HG03378 (cell line): Measurements from ENCODE around the gene TXNRD2.

ENCODE experiments used
- ATAC-seq: cut with Tn5 transposase; IDR thresholded peaks from one replicate; pipeline ENCODE4 v1.9.1; 2021; ENCODE audit warnings: mild to moderate bottlenecking, moderate library complexity; ENCODE audit not compliant: unreplicated experiment

TXNRD2 gene

DNA sequence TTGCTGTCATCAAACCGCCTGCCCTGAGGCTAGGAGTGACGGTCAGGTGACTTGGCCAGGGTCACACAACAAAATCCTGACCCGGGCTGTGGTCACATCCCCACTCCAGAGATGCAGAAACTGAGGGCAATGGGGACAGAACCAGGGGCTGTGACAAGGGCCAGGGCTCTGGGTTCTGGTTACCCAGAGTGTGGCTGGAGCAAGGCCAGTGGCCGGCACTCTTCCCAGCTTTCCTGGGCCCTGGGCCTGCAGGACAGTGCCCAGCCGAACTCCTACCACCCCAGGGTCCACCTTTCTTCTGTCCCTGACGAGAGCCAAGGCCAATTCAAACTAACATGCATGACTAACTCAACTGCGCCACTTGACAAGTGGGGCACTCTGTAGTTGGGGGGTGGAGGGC is 39.1 kb upstream of the TXNRD2 start:
- no peak for ATAC-seq

DNA sequence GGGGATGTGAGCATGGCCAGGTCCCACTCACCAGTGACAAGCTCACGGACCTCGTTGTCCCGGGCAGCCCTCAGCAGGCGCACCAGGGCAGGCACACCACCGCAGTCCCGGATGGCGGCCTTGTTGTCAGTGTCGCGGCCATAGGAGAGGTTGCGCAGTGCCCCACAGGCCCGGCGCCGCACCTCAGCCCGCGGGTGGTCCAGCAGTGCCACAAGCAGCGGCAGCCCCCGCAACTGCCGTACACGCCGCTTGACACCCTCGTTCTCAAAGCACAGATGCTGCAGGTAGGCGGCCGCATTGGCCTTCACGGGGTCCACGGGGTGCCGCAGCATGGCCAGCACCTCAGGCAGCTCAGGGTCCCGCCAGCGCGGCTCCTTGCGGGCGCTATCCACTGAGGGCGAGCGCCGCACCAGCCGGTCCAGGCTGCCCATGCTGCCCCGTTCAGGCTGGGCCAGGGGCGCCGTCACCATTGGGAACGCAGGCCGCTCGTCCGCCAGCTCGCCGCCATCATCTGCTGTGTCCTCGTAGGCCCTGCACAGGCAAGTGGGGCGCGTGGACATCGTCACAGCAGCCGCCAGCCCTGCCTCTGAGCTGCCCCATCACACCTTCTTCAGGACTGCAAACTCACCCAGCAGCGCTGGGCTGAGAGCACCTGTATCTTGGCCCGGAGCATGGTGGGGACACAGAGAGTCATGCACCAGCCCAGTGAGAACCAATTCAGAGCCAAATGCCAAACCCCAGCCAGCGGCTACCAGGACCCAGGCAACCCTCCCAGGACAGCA is 38.3 kb upstream of the TXNRD2 start:
- ATAC-seq, result no peak

- ATAC-seq, result no peak
Measured at GRCh38 chr22:19978748-19979147, 37.1 kb upstream of the TXNRD2 start.

DNA sequence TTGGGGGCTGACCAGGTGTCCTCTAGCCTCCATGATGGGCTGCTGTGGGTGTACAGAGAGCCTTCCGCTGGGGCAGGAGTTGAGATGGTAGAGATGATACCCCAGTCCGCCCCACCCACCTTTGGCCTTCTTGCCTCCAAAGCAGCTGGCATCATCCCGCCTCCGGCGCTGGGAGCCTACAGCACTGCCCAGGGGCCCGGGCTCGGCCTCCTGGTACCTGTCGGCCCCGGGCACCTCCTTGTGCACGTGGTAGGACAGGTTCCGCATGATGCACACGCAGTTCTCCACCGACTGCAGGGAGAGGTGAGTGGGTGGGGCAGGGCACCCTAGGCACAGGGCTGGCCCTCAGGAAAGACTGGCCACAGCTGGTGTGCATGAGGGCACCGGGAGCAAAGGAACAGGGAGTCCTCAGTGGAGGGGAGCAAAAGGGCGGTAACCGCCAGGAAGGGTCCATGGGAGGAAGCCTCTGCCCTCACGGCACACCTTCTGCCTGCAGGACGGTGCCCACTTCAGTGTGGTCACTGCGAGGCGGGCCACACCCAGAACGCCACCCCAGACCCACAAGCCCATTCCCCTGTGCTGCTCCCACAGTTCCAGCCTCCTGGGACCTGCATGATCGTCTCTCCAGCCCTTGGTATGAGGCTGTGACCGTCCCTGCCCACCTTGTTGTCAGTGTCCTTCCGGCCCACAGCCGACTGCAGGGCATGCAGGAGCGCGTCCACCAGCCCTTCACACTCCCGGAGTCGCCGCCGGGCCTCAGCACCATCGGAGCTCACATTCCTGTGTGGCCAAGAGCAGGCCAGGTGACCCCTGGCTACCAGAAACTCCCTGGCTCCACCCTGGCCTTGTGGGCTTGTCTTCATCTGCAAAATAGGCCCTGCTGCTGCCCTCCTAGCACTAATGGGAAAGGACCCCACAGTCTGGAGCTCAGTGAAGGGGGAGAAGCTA is 36.0 kb upstream of the TXNRD2 start:
- ATAC-seq, result no peak

DNA sequence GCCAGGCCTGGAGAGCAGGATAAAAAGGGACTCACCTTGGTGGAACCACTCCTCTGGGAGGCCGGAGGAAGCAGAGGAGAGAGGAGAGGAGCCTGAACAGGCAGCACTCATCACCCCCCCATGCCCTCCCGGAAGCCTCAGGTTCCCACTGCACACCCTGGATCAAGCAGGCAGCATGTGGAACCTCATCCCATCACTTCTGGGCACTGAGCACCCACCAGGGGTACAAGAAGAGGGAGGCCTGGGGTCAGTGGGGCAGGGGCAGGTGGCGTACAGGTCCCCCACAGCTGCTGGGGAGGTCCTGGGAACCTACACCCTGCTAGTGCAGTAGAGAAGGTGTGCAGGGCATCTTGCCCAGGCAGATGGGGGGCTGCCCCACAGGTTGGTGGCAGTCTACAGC is 35.1 kb upstream of the TXNRD2 start:
- no peak for ATAC-seq

- ATAC-seq, result no peak
Measured at GRCh38 chr22:19975707-19976035, 34.1 kb upstream of the TXNRD2 start.

GRCh38 chr22:19974935-19975706 is 33.5 kb upstream of the TXNRD2 start:
- no peak for ATAC-seq

DNA sequence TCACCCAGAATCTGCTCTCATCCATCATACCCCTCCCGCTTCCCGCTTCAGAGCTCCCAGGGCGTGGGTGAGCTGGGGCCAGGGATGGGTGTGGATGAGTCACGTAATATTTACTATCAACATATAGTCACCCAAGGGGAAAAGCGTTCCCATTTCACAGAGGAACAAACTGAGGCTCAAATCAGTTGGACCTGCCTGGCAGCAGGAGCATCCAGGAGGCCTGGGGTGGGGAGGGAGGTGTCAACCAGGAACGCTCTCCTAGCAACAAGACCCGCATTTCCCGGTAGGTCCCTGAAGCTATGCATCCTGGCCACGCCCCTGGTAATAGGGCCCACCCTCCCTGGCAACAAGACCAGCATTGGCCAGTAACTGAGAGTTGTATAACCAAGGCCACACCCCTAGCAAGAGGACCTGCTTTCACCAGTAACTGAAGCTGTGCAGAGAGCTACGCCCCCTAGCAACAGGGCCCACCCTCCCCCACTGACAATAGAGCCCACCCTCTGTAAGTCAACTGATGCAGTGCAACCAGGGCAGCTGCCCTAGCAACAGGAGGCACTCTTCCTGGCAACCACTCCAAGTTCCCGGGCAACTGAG is 32.7 kb upstream of the TXNRD2 start:
- ATAC-seq, result no peak

GRCh38 chr22:19973551-19974267 is 32.1 kb upstream of the TXNRD2 start:
- ATAC-seq, result no peak

GRCh38 chr22:19972652-19973550 is 31.3 kb upstream of the TXNRD2 start:
- no peak for ATAC-seq

- no peak for ATAC-seq
Measured at GRCh38 chr22:19972251-19972650, 30.6 kb upstream of the TXNRD2 start.

DNA sequence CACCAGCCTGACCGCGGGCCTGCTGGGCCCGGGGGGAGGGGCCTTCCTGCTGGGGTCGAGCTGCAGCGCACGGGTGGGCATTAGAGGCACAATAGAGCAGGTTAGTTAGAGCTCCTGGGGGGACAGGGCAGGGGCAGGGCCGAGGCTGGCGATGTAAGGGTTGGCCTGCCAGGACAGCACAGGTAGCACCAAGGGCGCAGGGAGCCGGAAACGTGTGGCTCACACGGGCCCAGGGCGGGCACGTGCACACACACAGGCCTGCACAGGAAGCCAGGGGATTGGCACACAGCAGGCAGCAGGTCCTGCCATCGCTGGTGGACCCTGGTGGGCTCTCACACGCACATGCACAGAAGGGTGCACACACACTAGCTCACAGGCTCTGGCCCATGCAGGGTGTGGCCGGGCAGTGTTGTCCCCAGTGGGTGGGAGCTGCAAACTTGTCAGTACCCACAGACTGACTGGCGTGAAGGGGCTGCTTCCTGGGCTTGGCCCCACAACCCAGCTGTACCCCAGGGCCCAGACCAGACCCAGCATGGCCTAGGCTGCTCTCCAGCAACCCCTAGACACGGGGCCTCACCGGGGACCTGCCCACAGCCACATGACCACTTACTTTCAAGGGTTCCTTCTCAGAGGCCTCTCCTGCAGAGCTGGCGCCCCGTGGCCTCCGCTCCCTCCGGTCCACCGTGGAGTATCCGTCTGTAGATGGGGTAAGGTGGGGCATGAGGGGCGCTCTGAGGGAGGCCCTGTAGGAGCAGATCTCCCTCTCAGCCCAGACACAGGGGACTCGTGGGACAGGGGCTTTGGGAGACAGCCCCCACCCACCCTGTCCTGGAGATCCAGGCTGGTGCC is 29.9 kb upstream of the TXNRD2 start:
- no peak for ATAC-seq

DNA sequence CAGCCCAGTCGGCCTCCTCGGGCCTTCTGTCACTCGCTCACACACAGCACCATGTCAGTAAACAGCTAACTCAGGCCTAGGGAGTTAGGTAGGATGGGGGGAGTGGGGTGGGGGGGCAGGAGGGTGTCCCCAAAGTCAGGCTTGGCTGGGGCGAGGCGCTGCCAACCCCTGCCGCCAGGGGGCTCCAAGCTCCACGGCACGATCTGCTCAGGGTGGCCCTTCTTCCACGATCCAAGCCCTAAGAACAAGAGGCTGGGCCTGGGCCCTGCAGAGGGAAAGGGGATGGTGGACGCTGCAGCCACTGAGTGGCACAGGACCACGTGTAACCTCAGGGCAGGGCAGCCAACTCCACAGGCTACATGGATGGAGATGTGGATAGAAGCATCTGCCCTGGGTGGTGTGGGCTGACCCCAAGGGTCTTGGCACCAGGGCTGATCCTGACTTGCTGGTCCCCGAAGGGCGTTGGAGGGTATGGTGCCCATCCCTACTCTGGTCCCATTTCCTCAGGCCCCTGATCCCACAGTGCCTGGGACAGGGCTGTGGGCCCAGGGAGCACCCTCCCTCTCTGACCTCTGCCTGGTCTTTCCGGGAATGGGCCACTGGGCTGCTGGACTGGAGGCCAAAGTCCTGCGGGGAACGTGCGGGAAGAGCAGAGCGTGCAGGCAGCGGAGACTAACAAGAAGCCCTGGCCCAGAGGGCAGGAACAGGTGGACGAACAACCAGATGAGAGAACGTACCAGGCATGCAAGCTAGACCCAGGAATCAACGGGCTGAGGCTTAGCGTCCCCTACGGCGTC is 29.1 kb upstream of the TXNRD2 start:
- no peak for ATAC-seq

- ATAC-seq, result no peak
Measured at GRCh38 chr22:19970031-19970478, 28.4 kb upstream of the TXNRD2 start.

DNA sequence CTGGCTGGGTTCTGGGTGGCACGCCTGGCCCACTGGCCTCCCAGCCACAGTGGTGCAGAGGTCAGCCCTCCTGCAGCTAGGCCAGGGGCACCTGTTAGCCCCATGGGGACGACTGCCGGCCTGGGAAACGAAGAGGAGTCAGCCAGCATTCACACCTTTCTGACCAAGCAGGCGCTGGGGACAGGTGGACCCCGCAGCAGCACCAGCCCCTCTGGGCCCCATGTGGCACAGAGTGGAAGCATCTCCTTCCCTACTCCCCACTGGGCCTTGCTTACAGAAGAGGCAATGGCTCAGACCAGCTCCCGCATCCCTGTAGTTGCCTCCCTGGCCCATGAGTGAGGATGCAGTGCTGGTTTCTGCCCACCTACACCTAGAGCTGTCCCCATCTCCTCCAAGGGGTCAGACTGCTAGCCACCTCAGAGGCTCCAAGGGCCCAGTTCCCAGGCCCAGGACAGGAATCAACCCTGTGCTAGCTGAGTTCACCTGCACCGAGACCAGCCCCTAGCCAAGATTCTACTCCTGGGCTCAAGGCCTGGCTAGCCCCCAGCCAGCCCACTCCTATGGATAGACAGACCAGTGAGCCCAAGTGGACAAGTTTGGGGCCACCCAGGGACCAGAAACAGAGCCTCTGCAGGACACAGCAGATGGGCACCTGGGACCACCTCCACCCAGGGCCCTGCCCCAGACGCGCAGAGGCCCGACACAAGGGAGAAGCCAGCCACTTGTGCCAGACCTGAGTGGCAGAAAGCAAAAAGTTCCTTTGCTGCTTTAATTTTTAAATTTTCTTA is 27.7 kb upstream of the TXNRD2 start:
- no peak for ATAC-seq

DNA sequence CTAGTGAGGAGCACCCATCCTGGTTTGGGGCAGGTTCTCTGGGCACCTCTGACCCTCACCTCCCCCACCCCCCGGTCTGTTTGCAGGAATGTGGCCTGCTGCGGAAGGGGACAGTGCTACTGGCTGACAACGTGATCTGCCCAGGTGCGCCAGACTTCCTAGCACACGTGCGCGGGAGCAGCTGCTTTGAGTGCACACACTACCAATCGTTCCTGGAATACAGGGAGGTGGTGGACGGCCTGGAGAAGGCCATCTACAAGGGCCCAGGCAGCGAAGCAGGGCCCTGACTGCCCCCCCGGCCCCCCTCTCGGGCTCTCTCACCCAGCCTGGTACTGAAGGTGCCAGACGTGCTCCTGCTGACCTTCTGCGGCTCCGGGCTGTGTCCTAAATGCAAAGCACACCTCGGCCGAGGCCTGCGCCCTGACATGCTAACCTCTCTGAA is 26.9 kb upstream of the TXNRD2 start:
- ATAC-seq, result no peak
